Common myeloid progenitor, CD34-positive (primary cell): ENCODE data around the gene CBX4.

Experiments used
- CTCF ChIA-PET: fragments of 350-600 bp; sonication (Branson Sonifier 250); formaldehyde crosslinking; loops from one replicate; lab custom pipeline; 2021; ENCODE audit warnings: antibody characterized with exemption; lab: Charles Lee
- POLR2A ChIA-PET: fragments of 350-600 bp; sonication (Branson Sonifier 250); formaldehyde crosslinking; loops from one replicate; lab custom pipeline; 2021; ENCODE audit warnings: antibody characterized with exemption; lab: Charles Lee
- DNase-seq, 3 donors: peaks; one replicate each; pipeline versions ENCODE4 v3.0.0 to v3.0.0-alpha.2; 2013
- H3K27ac ChIP-seq, 2 experiments: 1 replicate in 1 of 2; 2 replicates in 1 of 2; pipeline ENCODE4 v1.7.0; 2013; ENCODE audit warnings: inconsistent platforms in 2 of 2, low read length in 2 of 2, mild to moderate bottlenecking in 2 of 2, low read depth in 1 of 2, moderate library complexity in 1 of 2; ENCODE audit not compliant: severe bottlenecking in 2 of 2, insufficient read depth in 1 of 2, poor library complexity in 1 of 2
- H3K27me3 ChIP-seq, 5 experiments: replicated peaks in 2 of 5; 1 replicate in 3 of 5; 2 replicates in 2 of 5; pipeline versions ENCODE4 v1.6.1 to v1.7.0; 2013; ENCODE audit warnings: low read length in 4 of 5, mild to moderate bottlenecking in 2 of 5, moderate library complexity in 2 of 5, inconsistent platforms in 1 of 5; ENCODE audit not compliant: insufficient read depth in 5 of 5, control insufficient read depth in 4 of 5
- H3K36me3 ChIP-seq, 4 experiments: 1 replicate in 2 of 4; 2 replicates in 2 of 4; pipeline versions ENCODE4 v1.6.1 to v1.7.0; 2013; ENCODE audit warnings: low read length in 3 of 4, control low read depth in 1 of 4, mild to moderate bottlenecking in 1 of 4; ENCODE audit not compliant: control insufficient read depth in 4 of 4, insufficient read depth in 4 of 4
- H3K4me1 ChIP-seq, 4 experiments: 1 replicate in 3 of 4; 2 replicates in 1 of 4; pipeline versions ENCODE4 v1.6.1 to v1.7.1; 2013; ENCODE audit warnings: low read length in 3 of 4, mild to moderate bottlenecking in 3 of 4, control low read depth in 1 of 4, inconsistent platforms in 1 of 4, moderate library complexity in 1 of 4; ENCODE audit not compliant: control insufficient read depth in 4 of 4, insufficient read depth in 4 of 4; ENCODE audit errors: control extremely low read depth in 1 of 4
- H3K4me3 ChIP-seq, 7 experiments: 1 replicate in 4 of 7; 2 replicates in 3 of 7; pipeline versions ENCODE4 v1.5.1 to v1.7.0; 2013; ENCODE audit warnings: mild to moderate bottlenecking in 7 of 7, low read length in 6 of 7, moderate library complexity in 6 of 7, inconsistent platforms in 2 of 7, low read depth in 2 of 7, control low read depth in 1 of 7; ENCODE audit not compliant: insufficient read depth in 4 of 7, control insufficient read depth in 1 of 7; ENCODE audit errors: extremely low read depth in 1 of 7
- H3K9me3 ChIP-seq, 5 experiments: 1 replicate in 4 of 5; 2 replicates in 1 of 5; pipeline versions ENCODE4 v1.6.1 to v1.7.1; 2013; ENCODE audit warnings: low read length in 4 of 5, mild to moderate bottlenecking in 2 of 5, inconsistent platforms in 1 of 5, low read depth in 1 of 5, moderate library complexity in 1 of 5; ENCODE audit not compliant: control insufficient read depth in 4 of 5, insufficient read depth in 2 of 5; ENCODE audit errors: control extremely low read depth in 1 of 5
- WGBS: methylation state at CpG from one replicate; pipeline ENCODE4 v1.1.5; 2013; ENCODE audit not compliant: insufficient coverage; 5-methylcytosine and 5-hydroxymethylcytosine counted together

CBX4 gene

DNA sequence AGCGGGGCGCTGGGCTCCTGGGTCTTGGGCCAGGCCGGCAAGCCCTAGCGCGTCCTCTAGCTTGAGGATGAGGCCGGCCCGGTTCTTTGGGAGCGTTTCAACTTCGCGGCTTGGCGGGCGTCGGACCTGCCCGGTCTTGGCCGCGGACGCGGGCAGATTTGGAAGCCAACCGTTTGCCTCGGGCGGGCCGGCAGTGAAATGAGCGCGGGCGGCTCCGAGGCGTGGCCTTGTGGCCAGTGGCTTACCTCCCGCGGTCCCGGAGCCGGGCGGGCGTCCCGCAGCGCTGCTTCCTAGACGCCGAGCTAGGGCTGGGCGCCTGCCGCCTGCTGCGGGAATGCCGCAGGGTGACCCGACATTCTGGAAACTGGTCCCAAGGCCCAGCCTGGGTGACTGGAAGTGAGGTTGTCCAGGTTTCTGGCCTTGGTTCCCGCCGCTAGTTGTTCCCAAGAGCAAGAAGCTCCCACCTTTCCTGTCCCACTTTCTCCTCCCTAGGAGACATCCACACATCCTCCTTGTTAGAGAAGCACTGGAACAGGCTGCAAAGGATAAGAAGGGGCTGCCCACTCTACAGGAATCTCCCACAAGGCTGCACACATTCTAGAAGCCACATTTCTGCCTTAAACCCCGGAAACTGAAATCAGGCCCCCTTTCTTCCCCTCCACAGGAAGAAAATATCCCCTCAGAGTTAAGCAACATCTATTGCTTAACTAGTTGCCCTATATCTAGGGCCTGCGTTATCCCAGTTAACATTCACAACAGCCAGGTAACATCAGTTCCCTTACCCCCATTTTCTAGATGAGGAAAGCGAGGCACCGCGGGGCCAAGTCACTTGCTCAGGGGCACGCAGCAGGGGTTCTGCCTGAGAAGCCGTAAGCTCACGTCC is 37.8 kb downstream of the CBX4 start:
- DNase-seq, result no peak
- WGBS, result 5% methylated on average over 51 of the region's 52 CpGs
- Histone ChIP-seq H3K9me3 (peaks cover 0 to 2% (median 0%) of the 10 kb centered on the region in 5 experiments), H3K4me3 (peak overlapping the region in 1 of 7 experiments; percentile 11), H3K4me1 (peaks cover 0 to 78% (median 71%) of the 10 kb centered on the region in 4 experiments), H3K27me3 (peaks cover 0 to 88% (median 54%) of the 10 kb centered on the region in 5 experiments), H3K36me3 (no peaks in the 10 kb centered on the region), H3K27ac (no peak overlapping the region)
- ChIA-PET CTCF (interaction anchor here (0.8 to 1.8 kb wide), 5 partner anchors 10 to 22 kb away, joined by 3 to 7 read pairs (median 3); no protein-coding TSS in a partner anchor), POLR2A (no interaction called here)

DNA sequence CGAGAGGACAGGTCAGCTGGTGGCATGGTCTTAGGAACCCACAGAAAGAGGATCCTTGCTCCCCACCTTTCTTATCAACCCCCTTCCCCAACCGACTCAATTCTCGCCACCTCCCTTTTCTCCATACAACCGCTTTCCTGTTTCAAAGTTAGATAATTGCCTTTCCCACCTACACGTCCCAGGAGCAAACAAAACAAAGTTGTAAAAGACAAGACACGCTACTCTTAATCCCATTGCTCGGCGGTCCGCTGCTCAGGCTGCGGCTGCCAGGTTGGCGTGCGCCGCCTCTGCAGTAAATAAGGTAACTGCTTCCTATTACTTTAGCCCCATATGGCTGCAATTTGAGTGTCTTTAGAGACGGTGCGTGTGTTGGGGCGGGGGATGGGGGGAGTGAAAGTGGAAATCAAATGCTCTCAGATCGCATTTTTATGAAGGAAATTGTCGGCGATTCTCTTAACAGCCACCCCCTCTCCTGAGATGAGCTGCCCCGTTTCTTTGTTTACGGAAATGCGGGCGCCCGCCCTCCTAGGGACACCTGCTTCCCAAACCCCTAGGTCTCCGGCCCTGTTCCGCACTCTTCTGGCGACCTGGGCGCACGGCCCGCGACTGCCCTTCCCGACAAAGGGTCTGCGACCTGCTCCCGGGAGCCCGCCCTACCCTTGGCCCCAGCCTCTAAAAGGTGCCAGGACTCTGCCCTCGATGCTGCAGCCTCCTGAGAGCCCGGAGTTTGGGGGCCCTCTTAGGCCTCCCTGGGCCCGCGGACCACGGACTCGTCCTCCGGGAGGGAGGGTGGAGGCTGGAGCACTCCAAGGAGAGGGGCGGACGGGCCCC is 38.7 kb downstream of the CBX4 start:
- POLR2A ChIA-PET, result interaction anchor here (0.6 kb wide), 1 partner anchor 19 kb away, joined by 3 read pairs; no protein-coding TSS in a partner anchor
- H3K9me3 ChIP-seq, result peaks cover 0 to 2% (median 0%) of the 10 kb centered on the region in 5 experiments
- no peaks in the 10 kb centered on the region for H3K36me3 ChIP-seq
- WGBS, result 4% methylated on average over 28 of the region's 44 CpGs
- DNase-seq, result peak in 2 of 3 donors; percentile 51 to 62
- peaks cover 0 to 79% (median 52%) of the 10 kb centered on the region in 5 experiments for H3K27me3 ChIP-seq
- peaks cover 0 to 78% (median 73%) of the 10 kb centered on the region in 4 experiments for H3K4me1 ChIP-seq
- no peak overlapping the region for H3K27ac ChIP-seq
- peak overlapping the region in 4 of 7 experiments; percentile 6 to 41 (median 11) for H3K4me3 ChIP-seq
- CTCF ChIA-PET, result interaction anchor here (1.1 to 1.8 kb wide), 4 partner anchors 7 to 17 kb away, joined by 3 to 7 read pairs (median 4); no protein-coding TSS in a partner anchor

- CTCF ChIA-PET, result interaction anchor here (1.0 to 2.0 kb wide), 5 partner anchors 8 to 12 kb away, joined by 3 to 8 read pairs (median 5); no protein-coding TSS in a partner anchor
- Histone ChIP-seq H3K4me1 (peaks cover 0 to 74% (median 71%) of the 10 kb centered on the region in 4 experiments), H3K9me3 (peaks cover 0 to 2% (median 0%) of the 10 kb centered on the region in 5 experiments), H3K4me3 (peak overlapping the region in 1 of 7 experiments; percentile 11), H3K36me3 (peaks cover 0 to 7% (median 3%) of the 10 kb centered on the region in 4 experiments), H3K27ac (no peak overlapping the region), H3K27me3 (peaks cover 0 to 71% (median 49%) of the 10 kb centered on the region in 5 experiments)
- POLR2A ChIA-PET, result interaction anchor here (0.6 to 0.7 kb wide), 2 partner anchors 20 to 26 kb away, joined by 3 read pairs; no protein-coding TSS in a partner anchor
- 8% methylated on average over 15 of the region's 31 CpGs for WGBS
- no peak for DNase-seq
Measured at GRCh38 chr17:79799538-79800324, 39.5 kb downstream of the CBX4 start.

DNA sequence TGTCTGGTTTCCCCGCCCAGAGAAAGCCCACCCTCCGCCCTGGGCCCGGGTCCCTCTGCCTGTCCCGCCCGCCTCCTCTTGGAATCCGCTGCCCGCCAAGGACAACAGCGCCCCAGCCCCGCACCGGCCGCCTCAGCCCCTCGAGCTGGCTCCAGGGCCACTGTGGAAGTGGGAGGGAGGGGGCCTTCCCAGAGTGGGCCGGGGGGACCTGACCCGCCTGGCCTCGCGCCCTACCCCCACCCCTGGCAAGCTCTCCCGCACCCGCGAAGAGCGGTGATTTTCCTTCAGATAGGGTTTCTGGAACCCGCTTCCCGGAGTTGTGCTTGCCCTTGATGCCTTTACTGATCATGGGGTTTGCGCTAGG is 40.1 kb downstream of the CBX4 start:
- ChIA-PET POLR2A (interaction anchor here (0.7 to 0.8 kb wide), 2 partner anchors 26 to 236 kb away, joined by 3 read pairs; no protein-coding TSS in a partner anchor), CTCF (interaction anchor here (1.0 to 2.0 kb wide), 4 partner anchors 8 to 13 kb away, joined by 3 to 8 read pairs (median 6); no protein-coding TSS in a partner anchor)
- no peak for DNase-seq
- Histone ChIP-seq H3K36me3 (peaks cover 0 to 11% (median 7%) of the 10 kb centered on the region in 4 experiments), H3K4me3 (peak overlapping the region in 2 of 7 experiments; percentile 24 to 87), H3K27me3 (peaks cover 0 to 65% (median 43%) of the 10 kb centered on the region in 5 experiments), H3K27ac (no peak overlapping the region), H3K9me3 (peaks cover 0 to 2% (median 0%) of the 10 kb centered on the region in 5 experiments), H3K4me1 (peaks cover 0 to 70% (median 67%) of the 10 kb centered on the region in 4 experiments)
- WGBS, result 11% methylated on average over 15 of the region's 23 CpGs

DNA sequence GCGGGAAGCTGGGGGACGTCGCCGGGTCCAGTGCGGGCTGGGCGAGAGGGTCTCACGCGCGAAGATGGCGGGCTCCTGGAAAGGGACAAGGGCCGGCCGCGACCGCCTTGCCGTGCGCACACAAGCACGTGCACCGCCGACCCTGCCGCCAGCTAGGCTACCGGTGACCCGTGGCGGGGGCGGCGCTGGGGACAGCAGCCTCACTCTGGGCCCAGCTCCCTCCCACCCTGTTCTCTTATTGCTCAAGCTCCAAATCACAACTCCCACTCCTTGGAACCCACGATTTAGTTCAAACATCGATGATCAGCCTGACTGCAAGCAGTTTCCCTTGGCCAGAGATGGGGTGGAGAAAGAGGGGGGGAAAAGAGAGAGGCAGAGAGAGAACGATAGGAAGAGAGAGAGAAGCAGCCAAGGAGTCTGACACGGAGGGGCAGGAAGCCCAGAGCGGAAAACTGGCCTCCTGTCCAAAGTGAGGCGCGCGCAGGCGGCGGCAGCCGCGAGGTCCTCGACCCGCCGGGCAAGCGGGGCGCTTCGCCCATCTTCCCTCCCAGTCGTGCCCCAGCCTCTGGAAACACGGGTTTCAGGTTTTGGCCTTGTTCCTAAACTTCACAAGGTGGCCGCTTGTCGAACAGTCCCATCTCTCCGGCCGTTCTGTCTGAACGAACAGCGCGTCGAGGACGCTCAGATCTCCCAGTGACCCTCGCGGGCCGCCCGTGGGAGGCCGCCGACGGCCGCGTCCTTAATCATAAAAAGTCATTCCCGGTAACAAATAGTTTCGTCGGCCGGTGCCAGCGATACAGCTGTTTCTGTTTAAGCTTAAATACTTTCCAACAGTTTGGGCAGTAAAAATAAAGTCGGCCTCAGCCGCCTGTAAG is 40.7 kb downstream of the CBX4 start:
- ChIA-PET CTCF (interaction anchor here (1.0 to 2.0 kb wide), 4 partner anchors 9 to 36 kb away, joined by 3 to 8 read pairs (median 6); no protein-coding TSS in a partner anchor), POLR2A (interaction anchor here (0.8 kb wide), 1 partner anchor 237 kb away, joined by 3 read pairs; no protein-coding TSS in a partner anchor)
- H3K9me3 ChIP-seq, result peaks cover 0 to 2% (median 0%) of the 10 kb centered on the region in 5 experiments
- WGBS, result 3% methylated on average over 68 of the region's 70 CpGs
- peaks cover 0 to 64% (median 41%) of the 10 kb centered on the region in 5 experiments for H3K27me3 ChIP-seq
- no peak for DNase-seq
- H3K36me3 ChIP-seq, result peaks cover 0 to 14% (median 10%) of the 10 kb centered on the region in 4 experiments
- H3K4me1 ChIP-seq, result peaks cover 0 to 65% (median 61%) of the 10 kb centered on the region in 4 experiments
- H3K4me3 ChIP-seq, result peak overlapping the region in 3 of 7 experiments; percentile 24 to 87 (median 55)
- no peak overlapping the region for H3K27ac ChIP-seq
